Inferior parietal cortex (tissue), 1 donor: ENCODE measurements around the gene KRT34.
"Not testable (repeated sequence)": the region's sequence is repeated elsewhere in the genome, so short reads cannot be mapped to it uniquely, and the experiment has no call there.

Source experiments
- DNase-seq: peaks from one replicate; pipeline ENCODE4 v3.0.0-alpha.2; 2016; ENCODE audit errors: extremely low spot score

The KRT34 gene

DNA sequence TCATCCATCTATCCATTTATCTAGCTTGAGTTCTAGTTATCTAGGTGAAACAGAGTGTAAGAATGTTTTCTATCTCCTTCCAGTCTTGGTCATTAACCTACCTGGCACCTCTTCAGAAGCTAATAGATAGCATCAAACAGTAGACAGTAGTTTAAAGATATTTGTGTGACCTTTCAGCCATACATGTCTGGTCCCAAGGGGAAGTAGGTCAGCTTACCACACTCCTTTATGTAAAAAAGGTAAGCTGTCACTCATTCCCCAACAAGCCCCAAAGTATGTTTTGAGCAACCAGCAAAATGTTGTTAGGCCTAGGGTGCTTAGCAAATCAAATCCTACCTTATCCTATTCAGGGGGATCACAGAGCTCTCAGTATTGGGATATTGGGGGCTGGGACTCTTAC, 16.0 kb downstream of the KRT34 start:
- no peak for DNase-seq

DNA sequence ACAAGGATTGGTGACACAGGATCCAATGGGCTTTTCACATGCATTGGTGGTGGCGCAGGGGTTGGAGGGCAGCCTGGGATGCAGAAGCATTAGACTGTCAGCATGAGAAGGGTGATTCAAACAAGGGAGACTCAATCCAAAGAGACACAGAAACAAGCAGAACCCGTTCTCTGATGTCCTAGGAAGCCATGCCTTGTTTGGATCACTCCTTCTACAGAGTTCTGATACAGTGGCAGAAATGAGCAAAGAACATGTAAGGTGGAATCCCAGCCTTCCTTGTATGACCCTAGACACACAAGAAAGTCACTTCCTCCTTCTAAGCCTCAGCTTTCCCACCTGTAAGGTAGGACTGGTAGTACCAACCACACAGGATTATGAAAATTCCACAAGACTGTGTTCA, 18.2 kb downstream of the KRT34 start:
- DNase-seq = no peak

GRCh38 chr17:41360296-41360995, 21.7 kb downstream of the KRT34 start:
- DNase-seq = no peak

DNA sequence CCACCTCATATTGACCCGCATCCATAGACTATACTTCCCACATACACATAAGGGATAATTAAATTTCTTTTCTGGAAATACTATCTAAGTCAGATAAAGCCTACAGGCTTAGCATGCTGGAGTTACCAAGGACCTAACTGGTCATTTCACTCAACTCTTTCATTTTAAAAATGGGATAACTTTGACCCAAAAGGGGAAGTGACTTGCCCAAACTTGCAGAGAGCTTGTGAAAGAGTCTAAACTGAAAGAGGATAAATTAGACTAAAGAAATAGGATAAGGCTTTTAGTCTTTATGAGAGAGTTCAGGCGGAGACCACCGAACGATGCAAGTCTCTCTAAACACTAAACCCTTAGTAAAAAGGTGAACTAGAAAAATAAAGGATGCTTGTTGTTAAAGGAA, 27.6 kb downstream of the KRT34 start:
- no peak for DNase-seq

DNA sequence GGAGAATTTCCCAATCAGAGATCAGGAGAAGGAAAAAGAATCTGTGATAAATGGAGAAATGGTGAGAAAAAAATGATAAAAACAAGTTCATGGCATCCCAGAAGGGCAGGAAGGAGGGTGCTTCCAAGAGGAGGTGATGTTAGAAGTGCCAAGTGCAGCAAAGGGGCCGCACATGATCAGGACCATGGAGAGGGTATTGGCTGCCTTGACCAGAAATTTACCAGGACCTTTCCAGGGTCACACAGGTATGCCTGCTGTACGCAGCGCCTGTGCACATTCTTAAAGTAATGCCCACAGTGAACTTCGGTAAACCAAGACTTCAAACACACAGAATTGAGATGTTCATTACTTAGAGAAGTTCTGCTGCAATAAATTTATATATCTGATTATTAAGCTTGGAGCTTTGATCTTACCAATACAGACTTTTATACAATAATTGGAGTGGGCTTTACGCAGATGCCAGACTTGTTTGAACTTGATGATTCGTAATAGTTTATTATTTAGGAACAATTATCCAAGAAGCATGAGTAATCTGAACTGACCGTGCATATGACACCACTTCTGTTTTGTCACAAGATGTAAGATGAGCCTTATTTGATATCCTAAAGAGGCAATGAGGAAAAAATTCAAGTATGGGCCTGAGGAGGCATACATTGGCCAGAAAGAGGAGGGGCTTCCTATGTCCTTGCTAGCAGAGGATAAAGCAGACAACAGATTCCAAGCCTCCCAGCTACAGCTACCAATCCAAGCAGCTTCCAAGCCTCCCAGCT, 29.3 kb downstream of the KRT34 start:
- DNase-seq = no peak

DNA sequence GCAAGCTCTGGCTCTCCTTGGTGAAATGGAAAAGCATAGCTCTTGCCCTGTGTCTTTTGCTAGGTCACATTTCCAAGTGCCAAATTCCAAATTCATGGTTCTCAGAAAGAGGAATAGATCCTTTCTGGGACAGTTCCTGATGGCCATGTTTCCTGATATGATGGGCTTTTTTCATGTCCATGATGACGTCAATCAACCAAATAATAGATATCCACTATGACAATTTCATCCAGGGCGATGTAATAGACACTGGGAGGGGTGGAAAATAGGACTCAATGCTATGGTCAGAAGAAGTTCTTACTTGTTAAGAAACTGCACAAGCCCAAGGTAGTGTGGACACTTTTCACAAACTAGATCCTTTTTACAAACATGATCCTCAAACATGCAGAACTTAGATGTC, 30.9 kb downstream of the KRT34 start:
- no peak for DNase-seq

DNA sequence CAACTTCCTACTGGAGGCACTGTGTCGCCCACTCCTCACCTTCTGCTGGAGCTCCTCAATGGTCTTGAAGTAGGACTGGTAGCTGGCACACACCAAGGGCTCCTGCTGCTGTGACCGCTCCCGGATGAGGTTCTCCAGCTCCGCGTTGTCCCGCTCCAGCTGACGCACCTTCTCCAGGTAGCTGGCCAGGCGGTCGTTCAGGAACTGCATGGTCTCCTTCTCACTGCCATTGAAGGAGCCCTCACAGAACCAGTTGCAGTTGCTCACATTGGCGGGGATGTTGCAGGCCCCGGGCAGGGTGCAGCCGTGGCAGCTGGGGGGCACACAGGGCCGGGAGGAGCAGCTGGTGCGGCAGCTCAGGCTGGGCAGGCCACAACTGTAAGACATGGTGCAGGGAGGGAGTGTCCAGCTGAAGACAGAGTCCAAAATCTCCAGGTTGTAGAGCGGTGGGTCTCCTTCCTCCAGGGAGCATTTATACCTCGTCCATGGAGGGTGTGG, 31.7 kb downstream of the KRT34 start, which contains the start of gene KRT33A:
TSS of gene KRT33A (minus strand) at position 448 of the 498 bp plus-strand sequence. CDS start at position 387, 61 bp downstream.
- not testable (repeated sequence) for DNase-seq

GRCh38 chr17:41347869-41348760, 34.0 kb downstream of the KRT34 start:
- no peak for DNase-seq

- not testable (repeated sequence) for DNase-seq
These were observed 35.7 kb downstream of the KRT34 start for GRCh38 chr17:41346421-41346820.

DNA sequence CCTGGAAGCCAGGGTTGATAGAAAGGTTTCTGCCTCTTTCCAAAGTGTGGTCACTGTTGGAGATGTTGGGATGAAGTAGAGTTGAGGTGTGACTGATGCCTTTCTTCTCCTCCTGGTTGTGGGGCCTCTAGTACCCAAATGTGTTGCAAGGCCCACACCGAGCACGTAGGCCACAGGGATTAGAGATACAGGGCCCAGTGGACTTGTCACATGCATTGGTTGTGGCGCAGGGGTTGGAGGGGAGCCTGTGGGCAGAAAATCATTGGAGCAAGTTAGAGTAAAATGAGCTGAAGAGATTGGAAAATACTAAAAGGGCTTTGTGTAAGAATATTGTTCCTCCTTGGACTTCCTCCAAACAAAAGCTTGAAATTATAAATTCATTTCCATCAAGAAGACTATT, 36.1 kb downstream of the KRT34 start:
- no peak for DNase-seq

DNA sequence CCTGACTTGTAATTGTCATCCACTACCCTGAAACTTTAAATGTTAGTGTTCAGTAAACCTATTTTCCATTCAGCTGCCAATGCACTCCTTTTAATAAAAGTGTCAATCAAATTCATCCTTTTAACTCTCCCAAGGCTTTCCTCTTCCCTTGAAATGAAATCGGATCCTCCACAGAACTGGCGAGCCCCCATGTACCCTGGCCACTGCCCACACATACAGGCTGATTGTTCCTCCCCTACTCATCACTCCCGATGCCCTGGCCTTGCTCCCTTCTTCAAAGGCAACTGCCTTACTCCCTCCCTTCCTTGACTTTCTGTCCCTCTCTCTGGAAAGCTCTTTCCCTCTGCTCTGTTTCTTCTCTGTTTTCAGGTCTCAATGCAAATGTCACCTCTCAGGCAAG, 39.1 kb downstream of the KRT34 start:
- no peak for DNase-seq

- no peak for DNase-seq
These were observed 40.9 kb downstream of the KRT34 start for GRCh38 chr17:41340934-41341861.

DNA sequence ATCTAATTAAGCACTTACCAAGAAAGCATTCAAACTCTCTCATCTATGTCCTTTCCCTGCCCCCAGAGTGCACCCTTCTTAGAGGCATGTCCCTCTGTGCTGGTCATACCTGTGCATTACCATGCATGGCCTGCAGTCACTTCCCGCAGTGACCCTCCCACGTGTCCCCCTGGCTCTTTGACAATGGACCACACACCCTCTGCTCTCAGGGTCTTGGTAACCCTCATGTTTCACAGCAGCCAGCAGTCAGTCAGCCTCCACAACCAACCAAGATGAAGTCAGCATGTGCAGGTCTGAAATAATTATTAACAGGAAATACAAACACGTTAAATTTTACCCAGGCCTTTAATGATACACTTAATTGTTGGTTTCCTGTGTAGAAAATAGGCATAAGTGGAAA, 41.6 kb downstream of the KRT34 start:
- no peak for DNase-seq

DNA sequence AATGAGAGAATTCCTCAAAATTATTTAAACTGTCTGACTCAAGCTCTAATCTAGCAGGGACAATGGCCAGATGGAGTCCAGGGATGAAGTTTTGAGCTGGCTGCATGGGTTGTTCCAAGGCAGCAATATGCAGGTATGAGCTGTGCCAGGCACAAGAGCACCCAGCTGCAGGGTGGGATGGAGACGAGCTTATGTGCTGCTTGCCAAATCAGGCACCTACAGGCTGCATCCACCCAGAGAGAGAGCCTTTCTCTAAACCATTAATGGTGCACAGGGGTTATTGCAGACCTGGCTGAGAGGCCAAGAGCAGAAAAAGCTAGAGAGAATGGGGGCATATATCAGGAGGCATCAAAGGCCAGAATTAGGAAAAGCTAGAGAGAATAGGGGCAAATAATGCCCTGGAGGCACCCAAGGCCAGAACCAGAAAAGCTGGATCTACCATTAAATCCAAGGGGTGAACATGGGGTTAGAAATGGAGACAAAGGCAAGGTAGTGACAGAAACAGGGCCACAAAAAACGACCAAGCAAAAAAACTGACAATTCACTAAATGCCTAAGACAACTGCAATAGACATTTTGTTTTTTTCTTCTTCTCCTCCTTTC, 42.4 kb downstream of the KRT34 start:
- DNase-seq = no peak

- no peak for DNase-seq
These were observed 43.1 kb downstream of the KRT34 start for GRCh38 chr17:41338961-41339485.

- DNase-seq = no peak
These were observed 46.4 kb downstream of the KRT34 start for GRCh38 chr17:41335747-41336146.

DNA sequence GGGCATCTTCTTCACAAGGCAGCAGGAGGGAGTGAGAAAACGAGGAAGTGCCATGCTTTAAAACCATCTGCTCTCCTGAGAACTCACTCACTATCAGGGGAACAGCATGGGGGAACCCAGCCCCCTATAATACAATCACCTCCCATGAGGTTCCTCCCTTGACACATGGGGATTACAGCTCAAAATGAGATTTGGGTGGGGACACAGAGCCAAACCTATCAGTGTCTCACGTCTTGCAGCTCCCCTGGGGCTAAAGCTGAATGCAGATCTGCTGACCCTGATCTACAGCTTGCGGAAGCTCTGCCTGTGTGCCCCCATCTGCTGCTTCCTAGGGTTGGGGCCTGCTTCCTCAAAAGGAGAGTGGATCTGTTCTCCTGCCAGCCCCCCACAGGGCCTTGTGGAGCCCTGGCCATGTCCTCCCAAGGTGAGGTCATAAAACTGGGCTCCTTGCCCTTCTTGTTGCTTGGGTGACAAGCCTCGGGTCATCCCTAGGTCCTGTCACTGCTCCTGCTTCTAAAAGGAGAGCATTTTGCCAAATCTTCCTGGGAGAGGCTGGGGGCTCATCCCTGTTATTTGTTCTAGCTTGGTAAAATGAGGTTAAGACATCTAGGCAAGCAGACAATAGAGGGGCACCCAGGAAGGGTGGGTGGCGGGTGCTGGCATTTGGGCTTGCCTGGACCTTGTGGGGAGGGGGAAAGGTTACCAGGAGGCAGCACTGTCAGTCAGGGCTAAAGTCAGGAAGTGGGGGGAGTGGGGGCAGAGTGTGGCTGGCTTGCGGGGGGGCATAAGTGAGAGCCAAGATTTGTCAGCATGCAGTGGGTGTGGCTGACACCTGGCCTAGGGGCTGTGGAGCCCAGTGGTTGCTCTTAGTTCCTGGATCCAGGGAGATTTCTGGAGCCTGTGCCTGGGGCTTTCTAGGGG, 47.5 kb downstream of the KRT34 start:
- no peak for DNase-seq

DNA sequence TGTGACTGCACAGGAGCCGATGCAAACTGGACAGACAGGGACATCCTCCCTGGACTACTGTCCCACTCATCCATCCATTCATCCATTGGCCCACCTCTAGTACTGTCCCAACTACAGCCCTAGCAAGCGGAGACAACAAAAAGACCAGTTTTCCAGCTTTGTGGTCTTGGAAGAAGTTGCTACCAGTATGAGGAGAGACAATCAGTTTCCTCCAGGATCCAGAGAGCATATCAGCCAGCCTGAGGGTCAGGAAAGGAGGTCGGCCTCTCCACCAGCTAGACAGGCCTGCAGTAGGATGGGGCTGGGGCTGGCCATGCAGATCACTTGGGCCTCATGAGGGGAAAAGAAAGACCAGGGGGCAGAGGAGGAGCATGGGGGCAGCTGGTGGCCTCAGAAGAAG, 48.3 kb downstream of the KRT34 start:
- no peak for DNase-seq

DNA sequence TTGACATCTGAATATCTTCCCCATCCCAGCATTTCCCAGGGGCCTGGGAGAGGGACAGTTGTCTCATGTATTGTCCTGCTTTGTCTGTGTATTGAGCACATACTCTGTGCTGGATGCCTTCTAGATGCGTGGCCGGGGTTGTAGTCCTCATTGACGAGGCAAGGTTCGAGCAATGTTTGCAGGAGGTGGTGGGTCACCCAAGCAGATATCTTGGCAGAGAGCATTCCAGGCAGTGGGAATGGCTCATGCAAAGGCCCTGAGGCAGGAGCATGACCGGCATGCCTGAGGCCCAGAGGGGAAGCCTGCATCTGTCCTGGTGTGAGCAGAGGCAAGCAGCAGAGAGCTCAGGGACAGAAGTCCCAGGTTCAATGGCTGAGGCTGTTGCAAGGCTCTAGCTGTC, 49.0 kb downstream of the KRT34 start:
- DNase-seq = no peak
